TTC549 (cell line): ENCODE results near the gene RSPH10B.
"Not testable (repeated sequence)": the region's sequence is repeated elsewhere in the genome, so short reads cannot be mapped to it uniquely, and the experiment has no call there.

ENCODE experiments used
- FAIRE-seq: peaks from 2 replicates; lab custom pipeline; 2012; peaks lifted over from hg19 to GRCh38; lab: Jason Lieb, UNC

The RSPH10B gene

GRCh38 chr7:5970347-5970911 is at the start of gene RSPH10B:
Gene RSPH10B, minus strand, starts transcription at chr7:5970689. Its CDS starts 3,573 bp downstream, at chr7:5967116.
- not testable (repeated sequence) for FAIRE-seq

GRCh38 chr7:6016653-6016966 is 46.1 kb upstream of the RSPH10B start:
- no peak for FAIRE-seq

- no peak for FAIRE-seq
Measured at GRCh38 chr7:6015917-6016652, 45.6 kb upstream of the RSPH10B start.

GRCh38 chr7:6012355-6013104 is 42.0 kb upstream of the RSPH10B start:
- FAIRE-seq: no peak

GRCh38 chr7:6011541-6011940 is 41.1 kb upstream of the RSPH10B start:
- no peak for FAIRE-seq

DNA sequence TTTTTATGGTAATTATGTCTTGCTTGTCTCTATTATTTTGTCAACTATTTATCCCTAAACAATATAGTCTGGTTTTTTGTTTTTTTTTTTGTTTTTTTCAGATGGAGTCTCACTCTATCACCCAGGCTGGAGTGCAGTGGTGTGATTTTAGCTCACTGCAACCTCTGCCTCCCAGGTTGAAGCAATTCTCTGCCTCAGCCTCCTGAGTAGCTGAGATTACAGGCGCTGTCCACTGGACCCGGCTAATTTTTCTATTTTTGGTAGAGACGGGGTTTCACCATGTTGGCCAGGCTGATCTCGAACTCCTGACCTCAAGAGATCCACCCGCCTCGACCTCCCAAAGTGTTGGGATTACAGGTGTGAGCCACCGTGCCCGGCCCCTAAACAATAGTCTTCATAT is 39.9 kb upstream of the RSPH10B start:
- not testable (repeated sequence) for FAIRE-seq

DNA sequence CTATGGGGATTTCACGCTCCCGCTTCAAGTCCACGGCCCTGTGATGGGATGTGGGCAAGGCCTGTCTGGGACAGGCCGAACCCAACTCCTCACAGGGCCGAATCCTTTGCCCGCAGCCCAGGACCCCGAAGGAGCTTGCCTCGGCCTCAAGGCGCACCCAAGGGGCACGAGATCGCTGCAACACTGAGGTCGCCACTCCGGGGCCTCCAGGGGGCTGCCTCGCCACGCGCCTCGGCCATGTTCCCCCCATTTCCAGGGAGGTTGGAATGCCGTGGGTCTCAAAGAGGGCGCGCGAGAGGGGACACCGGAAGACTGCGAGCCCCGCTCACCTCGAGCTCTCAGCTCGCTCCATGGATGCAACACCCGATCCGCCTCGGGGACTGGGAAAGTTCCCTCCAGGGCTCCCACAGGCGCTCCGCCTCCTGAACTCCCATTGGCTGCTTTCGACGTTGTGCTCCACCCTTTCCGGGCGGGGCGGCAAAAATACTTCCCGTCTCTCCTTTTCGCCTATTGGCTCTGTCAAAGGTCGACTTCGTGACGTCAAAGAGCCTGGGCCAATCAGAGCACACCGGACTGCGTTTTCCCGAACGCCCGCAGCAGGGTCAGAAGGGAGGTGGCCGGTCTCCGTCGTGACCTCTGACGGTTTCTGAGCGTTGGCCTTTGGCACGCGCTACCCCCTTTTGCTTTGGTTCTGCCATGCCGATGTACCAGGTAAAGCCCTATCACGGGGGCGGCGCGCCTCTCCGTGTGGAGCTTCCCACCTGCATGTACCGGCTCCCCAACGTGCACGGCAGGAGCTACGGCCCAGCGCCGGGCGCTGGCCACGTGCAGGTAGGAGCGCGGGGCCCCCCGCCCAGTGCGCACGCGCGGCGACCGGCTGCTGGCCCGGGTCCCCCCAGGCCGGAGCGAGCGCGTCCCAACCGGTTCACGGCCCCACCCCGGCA is 38.5 kb upstream of the RSPH10B start, which contains the start of the genes AIMP2 and PMS2:
Gene AIMP2 (plus strand): TSS at position 605 of the 944 bp plus-strand sequence. CDS start 92 bp downstream, at position 697.
Gene PMS2 (minus strand): TSS at position 382 of the 944 bp plus-strand sequence. CDS start 30 bp downstream, at position 352.
- FAIRE-seq: peak; percentile 80

GRCh38 chr7:6007835-6008590 is 37.5 kb upstream of the RSPH10B start:
- not testable (repeated sequence) for FAIRE-seq

- no peak for FAIRE-seq
Measured at GRCh38 chr7:6007386-6007785, 36.9 kb upstream of the RSPH10B start.

DNA sequence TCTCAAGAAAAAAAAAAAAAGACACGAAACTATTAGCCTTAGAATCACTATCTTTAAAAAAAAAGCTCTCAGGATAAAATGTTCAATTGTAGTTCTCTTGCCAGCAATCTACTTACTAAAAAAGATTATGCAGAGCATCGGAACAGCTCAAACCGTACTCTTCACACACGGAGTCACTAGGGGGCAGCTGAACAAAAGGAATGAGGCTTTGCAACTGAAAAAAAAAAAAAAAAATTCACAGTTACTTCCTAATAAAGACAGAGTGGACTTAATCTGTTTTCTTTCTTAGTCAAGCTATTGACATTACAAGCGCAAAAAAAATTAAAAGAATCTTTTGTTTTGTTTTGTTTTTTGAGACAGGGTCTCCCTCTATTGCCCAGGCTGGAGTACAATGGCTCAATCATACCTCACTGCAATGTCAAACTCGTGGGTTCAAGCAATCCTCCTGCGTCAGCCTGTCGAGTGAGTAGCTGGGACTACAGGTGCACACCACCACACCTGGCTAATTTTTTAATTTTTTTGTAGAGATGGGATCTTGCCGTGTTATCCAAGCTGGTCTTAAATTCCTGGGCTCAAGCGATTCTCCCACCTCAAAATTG is 26.8 kb upstream of the RSPH10B start:
- peak; percentile 88 for FAIRE-seq

GRCh38 chr7:5987061-5987460 is 16.6 kb upstream of the RSPH10B start:
- FAIRE-seq: not testable (repeated sequence)

- not testable (repeated sequence) for FAIRE-seq
Measured at GRCh38 chr7:5979680-5980314, 9.3 kb upstream of the RSPH10B start.

DNA sequence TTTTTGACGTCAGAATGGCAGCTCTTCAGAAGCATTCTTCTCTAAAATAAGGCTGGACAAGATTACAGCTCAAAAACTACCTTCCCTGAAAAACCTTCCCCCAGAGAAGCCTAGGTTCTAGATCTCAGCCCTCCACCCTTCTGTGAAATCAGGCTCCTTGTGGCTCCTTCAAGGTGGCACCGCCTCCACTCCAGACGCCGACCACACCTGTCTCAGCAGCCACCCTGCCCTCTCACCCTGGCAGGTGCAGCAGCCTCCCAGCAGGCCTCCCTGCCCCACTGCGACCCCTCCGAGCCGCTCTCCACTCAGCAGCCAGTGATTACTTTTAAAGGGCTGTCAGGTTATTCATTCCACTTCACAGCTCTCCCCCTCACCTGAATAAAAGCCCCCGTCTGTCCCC is 3.1 kb upstream of the RSPH10B start:
- FAIRE-seq: not testable (repeated sequence)

GRCh38 chr7:5963810-5964209 is 6.7 kb downstream of the RSPH10B start:
- not testable (repeated sequence) for FAIRE-seq

- not testable (repeated sequence) for FAIRE-seq
Measured at GRCh38 chr7:5963205-5963604, 7.3 kb downstream of the RSPH10B start.

- FAIRE-seq: not testable (repeated sequence)
Measured at GRCh38 chr7:5934945-5935450, 35.5 kb downstream of the RSPH10B start.

GRCh38 chr7:5931905-5932644 is 38.4 kb downstream of the RSPH10B start:
- FAIRE-seq: not testable (repeated sequence)

DNA sequence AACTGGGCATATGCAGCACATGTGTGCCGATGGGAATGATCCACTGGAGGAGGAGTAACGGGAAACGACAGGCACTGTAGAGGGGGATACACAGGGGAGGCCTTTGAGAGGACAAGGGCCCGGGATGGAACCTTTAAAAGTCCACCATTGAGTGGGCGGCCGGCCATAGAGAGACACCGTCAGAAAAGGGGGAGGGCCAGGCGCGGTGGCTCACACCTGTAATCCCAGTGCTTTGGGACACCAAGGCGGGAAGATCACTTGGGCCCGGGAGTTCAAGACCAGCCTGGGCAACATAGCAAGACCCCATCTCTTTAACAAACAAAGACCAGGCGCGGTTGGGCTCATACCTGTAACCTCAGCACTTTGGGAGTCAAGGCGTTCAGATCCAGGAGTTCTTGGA is 39.2 kb downstream of the RSPH10B start:
- FAIRE-seq: not testable (repeated sequence)

- FAIRE-seq: not testable (repeated sequence)
Measured at GRCh38 chr7:5930290-5930689, 40.2 kb downstream of the RSPH10B start.
